ENCODE results near the gene TCERG1L.

The TCERG1L gene

GRCh38 chr10:131316321-131317075 is 5.0 kb upstream of the TCERG1L start:
- no peak for TF ChIP-seq CTCF (conservative IDR thresholded peaks at IDR 0.05; ENCODE audit: control insufficient read depth, insufficient read depth, low read depth, low read length)
- no peak overlapping the region for H3K4me3 ChIP-seq (ENCODE audit: control insufficient read depth, low read depth, low read length)
- DNase-seq (ENCODE audit: low read depth), result no peak

- no peak overlapping the region for H3K4me3 ChIP-seq (ENCODE audit: control insufficient read depth, low read depth, low read length)
- TF ChIP-seq CTCF (conservative IDR thresholded peaks at IDR 0.05; ENCODE audit: control insufficient read depth, insufficient read depth, low read depth, low read length), result no peak
- no peak for DNase-seq (ENCODE audit: low read depth)
Observed at GRCh38 chr10:131315344-131315743, 3.8 kb upstream of the TCERG1L start.

GRCh38 chr10:131314799-131315198 is 3.3 kb upstream of the TCERG1L start:
- H3K4me3 ChIP-seq (ENCODE audit: control insufficient read depth, low read depth, low read length), result no peak overlapping the region
- no peak for TF ChIP-seq CTCF (conservative IDR thresholded peaks at IDR 0.05; ENCODE audit: control insufficient read depth, insufficient read depth, low read depth, low read length)
- DNase-seq (ENCODE audit: low read depth), result no peak

- no peak for DNase-seq (ENCODE audit: low read depth)
- no peak overlapping the region for H3K4me3 ChIP-seq (ENCODE audit: control insufficient read depth, low read depth, low read length)
- TF ChIP-seq CTCF (conservative IDR thresholded peaks at IDR 0.05; ENCODE audit: control insufficient read depth, insufficient read depth, low read depth, low read length), result no peak
Observed at GRCh38 chr10:131314148-131314547, 2.6 kb upstream of the TCERG1L start.

GRCh38 chr10:131313377-131313776 is 1.9 kb upstream of the TCERG1L start:
- no peak for TF ChIP-seq CTCF (conservative IDR thresholded peaks at IDR 0.05; ENCODE audit: control insufficient read depth, insufficient read depth, low read depth, low read length)

GRCh38 chr10:131312478-131312836 is 936 bp upstream of the TCERG1L start:
- TF ChIP-seq CTCF (conservative IDR thresholded peaks at IDR 0.05; ENCODE audit: control insufficient read depth, insufficient read depth, low read depth, low read length), result no peak
- no peak for DNase-seq (ENCODE audit: low read depth)

More at GRCh38 chr10:131313377-131313776, 1.9 kb upstream of the TCERG1L start:
- no peak for DNase-seq (ENCODE audit: low read depth)
- no peak overlapping the region for H3K4me3 ChIP-seq (ENCODE audit: control insufficient read depth, low read depth, low read length)

GRCh38 chr10:131311402-131311660 is 190 bp downstream of the TCERG1L start:
- no peak overlapping the region for H3K4me3 ChIP-seq (ENCODE audit: control insufficient read depth, low read depth, low read length)
- no peak for DNase-seq (ENCODE audit: low read depth)
- TF ChIP-seq CTCF (conservative IDR thresholded peaks at IDR 0.05; ENCODE audit: control insufficient read depth, insufficient read depth, low read depth, low read length), result no peak

More at GRCh38 chr10:131312478-131312836, 936 bp upstream of the TCERG1L start:
- no peak overlapping the region for H3K4me3 ChIP-seq (ENCODE audit: control insufficient read depth, low read depth, low read length)

Measured in fibroblast of mammary gland (primary cell).